Breast epithelium (tissue), 4 donors: Measurements from ENCODE around the gene ASF1A. TPM values are rescaled to one million over a fixed set of nuclear protein-coding genes. Genes with fewer than 3 reads are reported as not detected.

Experiments used
- DNase-seq, 2 donors: peaks; one replicate each; pipeline ENCODE4 v3.0.0-alpha.2; 2019; ENCODE audit warnings: low spot score in 2 of 2
- H3K27ac ChIP-seq, 2 donors: fragments of 200-600 bp; sonication (generic) in 1 of 2; one replicate each; pipeline ENCODE4 v1.5.1; 2016 to 2019; ENCODE audit warnings: mild to moderate bottlenecking in 1 of 2
- H3K27me3 ChIP-seq, 2 donors: fragments of 200-600 bp; sonication (generic) in 1 of 2; one replicate each; pipeline versions ENCODE4 v1.5.1 to v1.6.0; 2017 to 2019; ENCODE audit warnings: control low read depth in 1 of 2, mild to moderate bottlenecking in 1 of 2
- H3K36me3 ChIP-seq: fragments of 200-600 bp; one replicate; pipeline ENCODE4 v1.5.1; 2019
- H3K4me1 ChIP-seq, 2 donors: fragments of 200-600 bp; sonication (generic); one replicate each; pipeline ENCODE4 v1.5.1; 2016 to 2019; ENCODE audit warnings: control low read depth in 1 of 2
- H3K4me3 ChIP-seq, 3 donors: fragments of 200-600 bp; sonication (generic); 1 replicate in 2 of 3; 2 replicates in 1 of 3; pipeline ENCODE4 v1.5.1; 2016 to 2019; ENCODE audit warnings: mild to moderate bottlenecking in 3 of 3, moderate library complexity in 2 of 3
- H3K9me3 ChIP-seq, 2 donors: fragments of 200-600 bp; sonication (generic) in 1 of 2; one replicate each; pipeline ENCODE4 v1.5.1; 2016 to 2019; ENCODE audit warnings: control low read depth in 1 of 2
- CTCF ChIP-seq, 3 donors: fragments of 450-650 bp; IDR thresholded peaks; one replicate each; pipeline ENCODE4 v1.5.1; 2016 to 2017; ENCODE audit warnings: antibody characterized with exemption in 3 of 3, mild to moderate bottlenecking in 3 of 3, moderate library complexity in 3 of 3
- POLR2A ChIP-seq: fragments of 450-650 bp; IDR thresholded peaks from one replicate; pipeline ENCODE4 v1.6.1; 2016; ENCODE audit warnings: antibody characterized with exemption, mild to moderate bottlenecking, moderate library complexity
- POLR2AphosphoS5 ChIP-seq, 3 donors: sonication (generic); formaldehyde crosslinking; IDR thresholded peaks; one replicate each; pipeline ENCODE4 v1.6.1; 2017; ENCODE audit warnings: antibody characterized with exemption in 3 of 3
- intact Hi-C: fragments of 100-400 bp; cut with DNase I; formaldehyde crosslinking; loops from one replicate; pipeline ENCODE4 v1.15.1; 2023; ENCODE audit warnings: low total_unique reads
- total RNA-seq, 3 donors: library from RNA; depleted of rRNA; stranded (reverse); fragments of >200 nt; gene quantifications; one replicate each; pipeline ENCODE4 v1.1.0, GENCODE V29; 2016

ASF1A gene
- total RNA-seq, 3 donors from 2014 or later: 8.6 to 13.2 (median 10.5) TPM

GRCh38 chr6:118933855-118934460 is 40.0 kb downstream of the ASF1A start:
- peak overlapping the region; percentile 83 to 91 for H3K27ac ChIP-seq
- H3K4me1 ChIP-seq: peaks cover 0 to 7% of the 10 kb centered on the region in 2 donors
- H3K36me3 ChIP-seq: no peaks in the 10 kb centered on the region
- H3K9me3 ChIP-seq: no peaks in the 10 kb centered on the region
- no peaks in the 10 kb centered on the region for H3K27me3 ChIP-seq
- H3K4me3 ChIP-seq: peak overlapping the region; percentile 66 to 72 (median 67)
- intact Hi-C loops: no loop called here
- TF ChIP-seq POLR2A (no peak), POLR2AphosphoS5 (IDR thresholded peaks at IDR 0.05) (no peak), CTCF (IDR thresholded peaks at IDR 0.05) (no peak)
- no peak for DNase-seq

GRCh38 chr6:118934461-118935330 is 40.7 kb downstream of the ASF1A start, which contains the start of gene MCM9:
Gene MCM9, minus strand, starts transcription at chr6:118935159. Its CDS starts 3,436 bp downstream, at chr6:118931723.
- H3K36me3 ChIP-seq: no peaks in the 10 kb centered on the region
- peaks cover 0 to 7% of the 10 kb centered on the region in 2 donors for H3K4me1 ChIP-seq
- TF ChIP-seq CTCF (IDR thresholded peaks at IDR 0.05): no peak
- TF ChIP-seq POLR2AphosphoS5 (IDR thresholded peaks at IDR 0.05): peak; percentile 13 to 47 (median 24)
- H3K27ac ChIP-seq: peak within 1 kb of the TSS; percentile 83 to 91
- intact Hi-C loops: no loop called here
- no peaks in the 10 kb centered on the region for H3K9me3 ChIP-seq
- peak; percentile 58 to 91 for DNase-seq
- H3K27me3 ChIP-seq: no peaks in the 10 kb centered on the region
- H3K4me3 ChIP-seq: peak within 1 kb of the TSS; percentile 66 to 72 (median 67)

GRCh38 chr6:118935331-118935668 is 41.3 kb downstream of the ASF1A start:
- H3K27me3 ChIP-seq: no peaks in the 10 kb centered on the region
- intact Hi-C loops: no loop called here
- peaks cover 0 to 7% of the 10 kb centered on the region in 2 donors for H3K4me1 ChIP-seq
- H3K9me3 ChIP-seq: no peaks in the 10 kb centered on the region
- no peak for DNase-seq
- TF ChIP-seq CTCF (IDR thresholded peaks at IDR 0.05) (no peak), POLR2A (no peak), POLR2AphosphoS5 (IDR thresholded peaks at IDR 0.05) (no peak)
- peak overlapping the region; percentile 66 to 72 (median 67) for H3K4me3 ChIP-seq
- H3K36me3 ChIP-seq: no peaks in the 10 kb centered on the region
- H3K27ac ChIP-seq: peak overlapping the region; percentile 83 to 91

- no peaks in the 10 kb centered on the region for H3K27me3 ChIP-seq
- no peaks in the 10 kb centered on the region for H3K36me3 ChIP-seq
- H3K27ac ChIP-seq: no peak overlapping the region
- TF ChIP-seq POLR2A (no peak), CTCF (IDR thresholded peaks at IDR 0.05) (no peak), POLR2AphosphoS5 (IDR thresholded peaks at IDR 0.05) (no peak)
- peaks cover 0 to 7% of the 10 kb centered on the region in 2 donors for H3K4me1 ChIP-seq
- H3K9me3 ChIP-seq: no peaks in the 10 kb centered on the region
- DNase-seq: no peak
- intact Hi-C loops: no loop called here
- no peak overlapping the region for H3K4me3 ChIP-seq
Observed at GRCh38 chr6:118935978-118936703, 42.2 kb downstream of the ASF1A start.
